Liver (tissue), 9 donors: ENCODE measurements around the gene CYP3A5. TPM values are rescaled to one million over a fixed set of nuclear protein-coding genes. Genes with fewer than 3 reads are reported as not detected.

Source experiments
- DNase-seq: peaks from one replicate; pipeline ENCODE4 v3.0.0-alpha.2; 2017; ENCODE audit warnings: low spot score
- H3K27ac ChIP-seq, 2 donors: one replicate each; pipeline ENCODE4 v1.7.0; 2013; ENCODE audit warnings: inconsistent platforms in 2 of 2, low read length in 2 of 2, control low read depth in 1 of 2, low read depth in 1 of 2, mild to moderate bottlenecking in 1 of 2
- H3K27me3 ChIP-seq, 4 donors: one replicate each; pipeline versions ENCODE4 v1.6.1 to v1.7.0; 2013; ENCODE audit warnings: low read length in 3 of 4, inconsistent platforms in 1 of 4, mild to moderate bottlenecking in 1 of 4, moderate library complexity in 1 of 4; ENCODE audit not compliant: control insufficient read depth in 4 of 4, insufficient read depth in 4 of 4
- H3K36me3 ChIP-seq, 4 donors: one replicate each; pipeline versions ENCODE4 v1.6.1 to v1.7.0; 2013; ENCODE audit warnings: low read length in 3 of 4, mild to moderate bottlenecking in 3 of 4, low read depth in 1 of 4, moderate library complexity in 1 of 4; ENCODE audit not compliant: control insufficient read depth in 4 of 4, insufficient read depth in 3 of 4
- H3K4me1 ChIP-seq, 4 donors: one replicate each; pipeline versions ENCODE4 v1.6.1 to v1.7.0; 2013; ENCODE audit warnings: low read length in 3 of 4, mild to moderate bottlenecking in 3 of 4, moderate library complexity in 1 of 4; ENCODE audit not compliant: control insufficient read depth in 4 of 4, insufficient read depth in 4 of 4
- H3K4me3 ChIP-seq, 3 donors: one replicate each; pipeline versions ENCODE4 v1.6.1 to v1.7.0; 2013; ENCODE audit warnings: low read length in 3 of 3, control low read depth in 1 of 3, low read depth in 1 of 3, mild to moderate bottlenecking in 1 of 3
- H3K9ac ChIP-seq, 2 donors: one replicate each; pipeline ENCODE4 v1.7.0; 2013; ENCODE audit warnings: low read length in 2 of 2, mild to moderate bottlenecking in 2 of 2, moderate library complexity in 2 of 2, control low read depth in 1 of 2, low read depth in 1 of 2
- H3K9me3 ChIP-seq, 4 donors: one replicate each; pipeline versions ENCODE4 v1.6.1 to v1.7.0; 2013; ENCODE audit warnings: low read length in 3 of 4; ENCODE audit not compliant: control insufficient read depth in 4 of 4
- ATF3 ChIP-seq: IDR thresholded peaks from 2 replicates; pipeline ENCODE4 v1.6.1; 2016; ENCODE audit warnings: antibody characterized with exemption
- CTCF ChIP-seq: fragments of 150-350 bp; IDR thresholded peaks from 2 replicates; pipeline ENCODE4 v1.5.1; 2017; ENCODE audit warnings: improper control_type of control experiment, low read depth, low read length; ENCODE audit not compliant: missing input control
- EGR1 ChIP-seq, 2 donors: IDR thresholded peaks; 2 replicates each; pipeline ENCODE4 v1.6.1; 2016 to 2018; ENCODE audit warnings: antibody characterized with exemption in 2 of 2, low read depth in 2 of 2
- FOXA1 ChIP-seq: IDR thresholded peaks from 2 replicates; pipeline ENCODE4 v1.6.1; 2016; ENCODE audit warnings: antibody characterized with exemption
- FOXA2 ChIP-seq: IDR thresholded peaks from 2 replicates; pipeline ENCODE4 v1.6.1; 2016; ENCODE audit warnings: antibody characterized with exemption
- GABPA ChIP-seq, 2 donors: IDR thresholded peaks in 1 of 2; conservative IDR thresholded peaks in 1 of 2; 2 replicates each; pipeline ENCODE4 v1.6.1; 2016; ENCODE audit warnings: antibody characterized with exemption in 2 of 2, mild to moderate bottlenecking in 1 of 2, moderate library complexity in 1 of 2
- HNF4A ChIP-seq, 2 donors: conservative IDR thresholded peaks; 2 replicates each; pipeline ENCODE4 v1.6.1; 2016; ENCODE audit warnings: antibody characterized with exemption in 2 of 2, mild to moderate bottlenecking in 2 of 2
- HNF4G ChIP-seq: IDR thresholded peaks from 2 replicates; pipeline ENCODE4 v1.6.1; 2016; ENCODE audit warnings: antibody characterized with exemption
- JUND ChIP-seq, 2 donors: IDR thresholded peaks; 2 replicates each; pipeline ENCODE4 v1.6.1; 2016; ENCODE audit warnings: antibody characterized with exemption in 2 of 2
- NR2F2 ChIP-seq: IDR thresholded peaks from 2 replicates; pipeline ENCODE4 v1.6.1; 2016; ENCODE audit warnings: antibody characterized with exemption
- RAD21 ChIP-seq, 2 donors: IDR thresholded peaks; 2 replicates each; pipeline ENCODE4 v1.6.1; 2016; ENCODE audit warnings: antibody characterized with exemption in 2 of 2, mild to moderate bottlenecking in 2 of 2
- REST ChIP-seq: IDR thresholded peaks from 2 replicates; pipeline ENCODE4 v1.6.1; 2016; ENCODE audit warnings: antibody characterized with exemption, mild to moderate bottlenecking
- RXRA ChIP-seq, 2 donors: IDR thresholded peaks; 2 replicates each; pipeline ENCODE4 v1.6.1; 2017 to 2018; ENCODE audit warnings: antibody characterized with exemption in 2 of 2, mild to moderate bottlenecking in 1 of 2
- SP1 ChIP-seq: IDR thresholded peaks from 2 replicates; pipeline ENCODE4 v1.6.1; 2018; ENCODE audit warnings: antibody characterized with exemption, mild to moderate bottlenecking
- TAF1 ChIP-seq: conservative IDR thresholded peaks from 2 replicates; pipeline ENCODE4 v1.6.1; 2016; ENCODE audit warnings: antibody characterized with exemption, mild to moderate bottlenecking
- YY1 ChIP-seq: IDR thresholded peaks from 2 replicates; pipeline ENCODE4 v1.6.1; 2016; ENCODE audit warnings: antibody characterized with exemption, mild to moderate bottlenecking
- ZBTB33 ChIP-seq: IDR thresholded peaks from 2 replicates; pipeline ENCODE4 v1.6.1; 2016; ENCODE audit warnings: antibody characterized with exemption
- WGBS: extraction: QIAGEN DNeasy Blood & Tissue Kit; methylation state at CpG from one replicate; pipeline ENCODE4 v1.1.7; 2013; 5-methylcytosine and 5-hydroxymethylcytosine counted together
- polyA plus RNA-seq, 2 donors: library from polyadenylated mRNA; stranded (reverse) in 1 of 2; unstranded in 1 of 2; fragments of 200-250 nt in 1 of 2; fragments of >200 nt in 1 of 2; fragmentation: Nextera tagmentation in 1 of 2; extraction: Ambion mirVana in 1 of 2; gene quantifications; one replicate each; pipeline versions ENCODE4 v1.2.1 to v1.2.3, GENCODE V29; 2013 to 2015
- total RNA-seq, 2 donors: library from RNA; depleted of rRNA; stranded (reverse); fragments of >200 nt; gene quantifications; one replicate each; pipeline ENCODE4 v1.2.3, GENCODE V29; 2014
- TF ChIP-seq, protein P1 (sequence below): IDR thresholded peaks from 2 replicates; pipeline ENCODE4 v1.6.1; 2016; ENCODE audit warnings: antibody characterized with exemption
- donor health status: healthy.
- donor health status: healthy.
- donor health status: healthy.
- donor health status: healthy.
- donor health status: healthy.

The CYP3A5 gene
- total and polyA plus RNA-seq, 4 donors: 21.9 to 1,413 (median 717) TPM

DNA sequence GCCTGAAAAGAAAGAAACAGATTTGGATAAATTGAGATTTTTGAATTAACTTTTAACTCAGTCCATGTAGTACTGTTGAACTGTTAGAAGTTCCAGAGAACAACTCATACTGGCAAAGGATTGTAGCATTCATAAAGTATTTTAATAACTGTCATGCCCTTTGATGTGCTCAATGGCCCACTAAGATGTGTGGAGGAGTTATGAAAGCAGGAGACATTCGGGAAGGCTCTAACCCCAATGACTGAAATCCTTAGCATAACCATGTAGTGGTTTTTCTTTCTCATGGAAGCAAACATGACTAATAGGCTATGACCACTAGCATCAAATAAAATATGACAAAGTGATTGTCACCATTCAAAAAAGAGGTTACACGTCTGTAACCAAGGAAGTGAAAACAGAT is 29.5 kb upstream of the CYP3A5 start:
- Histone ChIP-seq H3K36me3 (peaks cover 4 to 39% (median 24%) of the 10 kb centered on the region in 4 donors), H3K27ac (no peak overlapping the region), H3K9ac (no peak overlapping the region), H3K27me3 (no peaks in the 10 kb centered on the region), H3K9me3 (peaks cover 0 to 6% (median 0%) of the 10 kb centered on the region in 4 donors), H3K4me3 (no peak overlapping the region), H3K4me1 (no peaks in the 10 kb centered on the region)
- no peak for TF ChIP-seq REST
- 95% methylated on average over 2 of the region's 2 CpGs for WGBS
- no peak for DNase-seq

GRCh38 chr7:99707096-99707495 is 27.3 kb upstream of the CYP3A5 start:
- Histone ChIP-seq H3K9me3 (peaks cover 0 to 6% (median 0%) of the 10 kb centered on the region in 4 donors), H3K9ac (no peak overlapping the region), H3K27me3 (no peaks in the 10 kb centered on the region), H3K27ac (no peak overlapping the region), H3K4me3 (no peak overlapping the region), H3K36me3 (peaks cover 4 to 38% (median 23%) of the 10 kb centered on the region in 4 donors), H3K4me1 (no peaks in the 10 kb centered on the region)
- TF ChIP-seq, protein P1, sequence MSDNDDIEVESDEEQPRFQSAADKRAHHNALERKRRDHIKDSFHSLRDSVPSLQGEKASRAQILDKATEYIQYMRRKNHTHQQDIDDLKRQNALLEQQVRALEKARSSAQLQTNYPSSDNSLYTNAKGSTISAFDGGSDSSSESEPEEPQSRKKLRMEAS: no peak
- TF ChIP-seq GABPA (IDR thresholded peaks at IDR 0.05 in 1 of 2, conservative IDR thresholded peaks at IDR 0.05 in 1 of 2): no peak
- no peak for TF ChIP-seq TAF1
- no peak for TF ChIP-seq FOXA1
- TF ChIP-seq RXRA (IDR thresholded peaks at IDR 0.05): no peak
- TF ChIP-seq REST: no peak
- no peak for TF ChIP-seq YY1
- TF ChIP-seq CTCF: no peak
- TF ChIP-seq EGR1 (IDR thresholded peaks at IDR 0.05; ENCODE audit: low read depth in 2 of 2): no peak
- TF ChIP-seq RAD21 (IDR thresholded peaks at IDR 0.05): no peak
- TF ChIP-seq JUND (IDR thresholded peaks at IDR 0.05): no peak
- TF ChIP-seq ATF3: no peak
- TF ChIP-seq HNF4G: no peak
- TF ChIP-seq SP1: no peak
- TF ChIP-seq NR2F2: no peak
- no peak for TF ChIP-seq FOXA2
- no peak for TF ChIP-seq ZBTB33
- no peak for TF ChIP-seq HNF4A (conservative IDR thresholded peaks at IDR 0.05)
- 90% methylated on average over 1 of the region's 1 CpG for WGBS
- DNase-seq: no peak
